ENCODE data around the gene FBXW11. TPM values are rescaled to one million over a fixed set of nuclear protein-coding genes. Genes with fewer than 3 reads are reported as not detected.

Gene FBXW11
- total RNA-seq, 2 donors from 2014 or later: 50.3 to 55.4 TPM

- intact Hi-C loops (cut with DNase I): loop anchor here (5.0 to 10.0 kb wide), 4 partner anchors 100 to 417 kb away; no protein-coding TSS in a partner anchor
- ATAC-seq (peak in 1 of 2 donors; percentile 18), DNase-seq (no peak)
Observed at GRCh38 chr5:171841984-171842776, 164.3 kb downstream of the FBXW11 start.

GRCh38 chr5:171840711-171841522 is 165.5 kb downstream of the FBXW11 start:
- DNase-seq (no peak), ATAC-seq (no peak)
- intact Hi-C loops (cut with DNase I): loop anchor here (5.0 to 10.0 kb wide), 4 partner anchors 99 to 416 kb away; no protein-coding TSS in a partner anchor

- ATAC-seq: no peak
- no peak for DNase-seq
- intact Hi-C loops (cut with DNase I): loop anchor here (5.0 to 10.0 kb wide), 4 partner anchors 98 to 415 kb away; no protein-coding TSS in a partner anchor
Observed at GRCh38 chr5:171840066-171840465, 166.4 kb downstream of the FBXW11 start.

- ATAC-seq: no peak
- intact Hi-C loops (cut with DNase I): no loop called here
- DNase-seq: no peak
Observed at GRCh38 chr5:171839112-171839511, 167.3 kb downstream of the FBXW11 start.

GRCh38 chr5:171838066-171838465 is 168.4 kb downstream of the FBXW11 start:
- intact Hi-C loops (cut with DNase I): no loop called here
- DNase-seq (no peak), ATAC-seq (no peak)

GRCh38 chr5:171837522-171837921 is 168.9 kb downstream of the FBXW11 start:
- ATAC-seq: no peak
- intact Hi-C loops (cut with DNase I): no loop called here
- no peak for DNase-seq

GRCh38 chr5:171835066-171835465 is 171.4 kb downstream of the FBXW11 start:
- no peak for ATAC-seq
- intact Hi-C loops (cut with DNase I): no loop called here
- no peak for DNase-seq

GRCh38 chr5:171834461-171834860 is 172.0 kb downstream of the FBXW11 start:
- intact Hi-C loops (cut with DNase I): no loop called here
- ATAC-seq (no peak), DNase-seq (no peak)

- no peak for ATAC-seq
- DNase-seq: no peak
- intact Hi-C loops (cut with DNase I): no loop called here
Observed at GRCh38 chr5:171832775-171833174, 173.7 kb downstream of the FBXW11 start.

GRCh38 chr5:171830686-171831085 is 175.8 kb downstream of the FBXW11 start:
- DNase-seq (no peak), ATAC-seq (no peak)
- intact Hi-C loops (cut with DNase I): no loop called here

GRCh38 chr5:171827162-171827561 is 179.3 kb downstream of the FBXW11 start:
- DNase-seq: no peak
- intact Hi-C loops (cut with DNase I): no loop called here
- ATAC-seq: no peak

- intact Hi-C loops (cut with DNase I): no loop called here
- DNase-seq: no peak
- no peak for ATAC-seq
Observed at GRCh38 chr5:171826132-171826531, 180.3 kb downstream of the FBXW11 start.

- ATAC-seq: no peak
- no peak for DNase-seq
- intact Hi-C loops (cut with DNase I): no loop called here
Observed at GRCh38 chr5:171825051-171825450, 181.4 kb downstream of the FBXW11 start.

GRCh38 chr5:171823269-171823668 is 183.2 kb downstream of the FBXW11 start:
- intact Hi-C loops (cut with DNase I): no loop called here
- DNase-seq: no peak
- no peak for ATAC-seq

- DNase-seq: no peak
- ATAC-seq: no peak
- intact Hi-C loops (cut with DNase I): no loop called here
Observed at GRCh38 chr5:171821286-171821685, 185.2 kb downstream of the FBXW11 start.

GRCh38 chr5:171820561-171820960 is 185.9 kb downstream of the FBXW11 start:
- DNase-seq (no peak), ATAC-seq (no peak)
- intact Hi-C loops (cut with DNase I): no loop called here

- intact Hi-C loops (cut with DNase I): no loop called here
- DNase-seq (no peak), ATAC-seq (no peak)
Observed at GRCh38 chr5:171816666-171817065, 189.8 kb downstream of the FBXW11 start.

GRCh38 chr5:171813813-171814490 is 192.5 kb downstream of the FBXW11 start:
- ATAC-seq: peak in 1 of 2 donors; percentile 44
- intact Hi-C loops (cut with DNase I): no loop called here

GRCh38 chr5:171813270-171813669 is 193.2 kb downstream of the FBXW11 start:
- intact Hi-C loops (cut with DNase I): no loop called here
- DNase-seq: no peak
- ATAC-seq: no peak

More at GRCh38 chr5:171813813-171814490, 192.5 kb downstream of the FBXW11 start:
- no peak for DNase-seq
